HL-60/S4 (cell line): ENCODE measurements around the gene CMTR1.

Experiments
- in situ Hi-C: fragments of 300-500 bp; cut with MboI; formaldehyde crosslinking; loops from 2 replicates; pipeline ENCODE4 v1.14.3; 2022; ENCODE audit warnings: low sequenced_read_pairs

Gene CMTR1

DNA sequence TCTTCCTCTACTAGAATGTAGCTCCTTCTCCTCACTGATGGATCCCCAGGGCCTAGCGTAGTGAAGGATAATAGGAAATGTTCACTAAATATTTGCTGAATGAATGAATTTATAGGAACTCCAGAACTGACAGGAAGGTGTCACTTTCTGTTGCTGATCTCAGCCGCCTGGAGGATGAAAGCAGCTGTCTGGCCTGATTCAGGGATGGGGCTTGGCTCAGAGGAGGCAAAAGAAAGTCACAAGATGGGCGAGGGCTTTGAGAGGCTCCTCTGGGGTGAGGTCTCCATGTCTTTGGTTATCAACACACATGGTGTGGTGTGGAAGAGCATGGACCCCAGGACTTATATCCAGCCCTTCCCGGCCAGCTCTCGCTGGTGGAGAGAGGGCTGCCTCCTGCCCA, 78.2 kb downstream of the CMTR1 start:
- in situ Hi-C loops = no loop called here

GRCh38 chr6:37511910-37512399, 78.9 kb downstream of the CMTR1 start:
- in situ Hi-C loops = no loop called here

DNA sequence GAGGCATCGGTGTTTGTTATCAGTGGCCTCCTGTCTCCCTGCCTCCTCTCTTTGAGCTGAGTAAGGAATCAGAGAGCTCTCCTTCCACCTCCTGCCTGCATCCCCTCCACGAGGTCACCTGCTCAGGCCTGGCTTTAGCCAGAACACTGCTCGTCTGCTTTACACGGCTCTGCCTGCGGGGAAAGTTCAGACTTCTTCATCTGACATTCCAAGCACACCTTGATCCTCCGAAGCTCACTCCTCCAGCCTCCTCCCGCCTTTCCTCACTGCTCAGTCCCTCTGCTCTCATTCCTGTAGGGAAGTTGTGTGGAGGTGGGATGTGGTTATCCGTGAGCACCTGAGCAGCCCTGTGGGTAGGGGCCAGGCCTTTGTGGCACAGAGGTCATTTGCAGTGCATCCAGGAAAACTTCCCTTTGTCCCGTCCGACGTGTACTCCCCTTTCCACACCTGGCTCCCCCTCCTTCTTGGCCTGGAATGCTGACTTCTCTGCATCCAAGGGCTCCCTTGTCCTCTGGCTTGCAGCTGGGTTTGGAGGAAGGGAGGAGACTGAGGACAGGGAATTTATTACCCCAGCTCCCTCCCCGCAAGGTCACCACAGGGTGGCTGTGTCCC, 79.5 kb downstream of the CMTR1 start:
- in situ Hi-C loops = no loop called here

- in situ Hi-C loops = no loop called here
Measured at GRCh38 chr6:37513155-37513554, 80.1 kb downstream of the CMTR1 start.

DNA sequence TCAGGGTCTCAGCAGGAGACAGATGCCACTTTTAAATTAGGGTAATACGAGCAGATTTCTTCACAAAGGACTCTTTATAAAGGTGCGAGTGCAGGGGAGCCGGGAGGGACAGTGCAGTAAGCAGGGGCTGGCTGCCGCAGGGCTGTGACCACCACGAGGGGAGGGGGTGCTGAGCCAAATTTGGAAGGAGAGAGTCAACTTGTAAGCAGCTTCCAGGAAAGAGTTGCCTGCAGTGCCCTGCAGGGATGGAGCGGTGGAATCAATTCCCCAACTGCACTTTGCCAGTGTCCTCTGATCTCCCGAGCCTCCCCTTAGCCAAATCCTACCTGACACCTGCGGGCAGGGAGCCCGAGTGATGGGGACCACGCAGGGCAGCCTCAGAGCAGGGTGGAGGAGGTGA, 80.6 kb downstream of the CMTR1 start:
- in situ Hi-C loops = no loop called here

GRCh38 chr6:37514321-37514771, 81.3 kb downstream of the CMTR1 start:
- in situ Hi-C loops = no loop called here

DNA sequence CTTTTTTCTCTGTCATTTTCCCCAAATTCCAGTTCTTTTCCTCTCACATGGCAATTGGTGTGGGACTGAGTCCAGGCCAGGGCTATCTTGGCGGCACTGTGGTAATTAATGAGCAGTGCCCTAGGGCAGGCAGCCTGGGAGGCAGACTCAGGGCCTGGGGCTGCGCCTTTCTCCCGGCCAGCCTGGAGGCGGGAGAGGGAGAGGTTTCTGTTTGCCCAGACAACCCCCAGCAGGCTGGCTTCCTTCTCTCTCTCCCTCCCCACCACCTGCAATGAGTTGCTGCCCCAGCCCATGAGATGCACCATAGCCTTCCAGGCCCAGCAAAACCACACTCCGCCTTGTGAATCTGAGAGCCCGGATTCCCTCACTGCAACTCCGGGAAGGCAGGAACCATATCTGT, 81.8 kb downstream of the CMTR1 start:
- in situ Hi-C loops = no loop called here

GRCh38 chr6:37515712-37516075, 82.7 kb downstream of the CMTR1 start:
- in situ Hi-C loops = no loop called here

- in situ Hi-C loops = no loop called here
Measured at GRCh38 chr6:37516076-37516919, 83.3 kb downstream of the CMTR1 start.

- in situ Hi-C loops = no loop called here
Measured at GRCh38 chr6:37516920-37517405, 83.9 kb downstream of the CMTR1 start.

DNA sequence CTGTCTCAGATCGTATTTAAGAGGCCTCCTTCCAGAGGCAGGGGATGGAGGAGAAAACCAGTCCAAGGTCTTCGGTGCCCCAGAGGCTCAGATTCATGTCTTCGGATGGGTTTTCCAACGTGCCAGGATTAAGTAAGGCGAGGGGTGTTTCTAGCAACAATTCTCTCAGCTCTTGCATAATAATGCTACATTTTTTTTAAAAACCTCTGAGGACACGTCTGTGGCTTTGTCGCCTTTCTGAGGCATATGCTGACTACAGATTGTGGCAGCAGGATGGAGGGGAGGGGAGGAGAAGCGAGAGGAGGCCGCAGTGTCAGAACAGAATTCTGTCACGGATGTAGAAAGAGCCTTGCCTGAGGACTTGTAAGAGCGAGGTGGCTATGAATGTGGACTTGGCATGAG, 84.4 kb downstream of the CMTR1 start:
- in situ Hi-C loops = no loop called here

GRCh38 chr6:37518116-37518515, 85.1 kb downstream of the CMTR1 start:
- in situ Hi-C loops = no loop called here

GRCh38 chr6:37519461-37519860, 86.4 kb downstream of the CMTR1 start:
- in situ Hi-C loops = no loop called here

DNA sequence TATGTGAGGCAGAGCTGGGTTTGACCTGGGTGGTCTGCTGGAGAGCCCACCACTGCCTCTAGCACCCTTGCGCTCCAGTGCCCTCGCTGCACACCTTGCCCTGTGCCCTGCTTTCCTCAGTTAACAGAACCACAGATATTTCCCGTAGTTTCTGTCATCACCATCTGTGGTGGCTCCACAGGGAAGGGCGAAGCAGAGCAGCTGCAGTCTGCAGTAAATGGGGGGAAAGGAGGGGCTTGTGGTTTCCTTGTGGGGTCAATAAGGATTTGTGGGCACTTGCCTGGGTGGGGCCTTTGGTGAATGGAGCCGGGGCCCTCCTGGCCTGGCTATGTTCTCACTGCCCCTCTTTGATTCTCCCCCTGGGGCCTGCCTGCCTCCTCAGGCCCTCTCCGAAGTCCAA, 87.9 kb downstream of the CMTR1 start:
- in situ Hi-C loops = no loop called here

DNA sequence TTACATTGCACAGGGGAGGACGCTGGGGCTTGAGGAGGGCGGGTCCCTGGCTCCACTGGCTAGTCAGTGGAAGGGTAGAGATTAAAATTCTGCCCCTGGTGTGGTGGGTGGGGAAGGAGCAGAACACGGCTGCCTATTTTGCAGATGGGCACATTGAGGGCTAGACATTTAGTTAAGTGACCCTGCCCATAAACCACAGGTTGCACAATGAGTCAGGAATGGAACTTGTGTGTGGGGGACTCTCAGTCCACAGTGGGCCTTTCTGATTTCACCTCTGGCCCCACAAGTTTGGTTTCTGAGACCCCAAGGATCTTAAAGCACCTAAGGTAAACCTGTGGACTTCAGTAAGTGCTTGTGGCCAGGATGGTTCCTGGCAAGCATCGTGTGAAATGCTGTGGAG, 88.7 kb downstream of the CMTR1 start:
- in situ Hi-C loops = no loop called here

DNA sequence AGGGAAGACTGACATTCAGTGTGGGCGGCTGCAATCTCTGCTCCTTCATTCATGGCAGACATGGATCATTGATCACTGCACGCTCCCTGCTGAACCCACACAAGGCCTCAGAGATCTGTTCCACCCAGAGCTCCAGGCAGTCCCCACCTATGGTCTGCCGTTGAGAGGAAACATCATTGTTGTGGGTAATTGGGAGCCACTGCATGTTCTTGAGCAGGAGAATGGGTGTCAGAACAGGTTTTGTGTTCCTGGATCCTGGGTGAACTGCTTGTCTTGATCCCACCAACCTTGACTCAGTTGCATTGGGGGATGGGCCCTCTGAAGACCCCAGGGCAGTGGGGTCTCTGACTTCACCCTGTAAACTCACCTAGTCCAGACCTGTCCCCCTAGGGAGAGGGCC, 89.8 kb downstream of the CMTR1 start:
- in situ Hi-C loops = no loop called here

DNA sequence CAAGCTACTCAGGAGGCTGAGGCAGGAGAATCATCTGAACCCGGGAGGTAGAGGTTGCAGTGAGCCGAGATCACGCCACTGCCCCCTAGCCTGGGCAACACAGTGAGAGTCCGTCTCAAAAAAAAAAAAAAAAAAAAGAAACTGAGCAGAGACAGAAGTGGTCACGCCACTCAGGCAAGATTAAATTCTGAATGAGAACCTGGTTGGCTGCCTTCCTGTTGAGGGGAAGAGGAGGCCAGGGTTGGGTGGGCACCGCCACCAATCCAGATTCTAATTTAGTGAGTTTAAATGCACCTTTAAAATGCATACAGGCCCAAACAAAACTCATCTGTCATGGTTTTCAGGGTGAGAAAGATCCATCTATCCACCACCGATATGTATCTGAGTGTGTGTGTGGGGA, 90.4 kb downstream of the CMTR1 start:
- in situ Hi-C loops = no loop called here

- in situ Hi-C loops = no loop called here
Measured at GRCh38 chr6:37524025-37524969, 91.3 kb downstream of the CMTR1 start.

- in situ Hi-C loops = no loop called here
Measured at GRCh38 chr6:37524970-37525318, 91.9 kb downstream of the CMTR1 start.

- in situ Hi-C loops = no loop called here
Measured at GRCh38 chr6:37525460-37526357, 92.7 kb downstream of the CMTR1 start.
